Sciatic nerve (tissue), 2 donors: ENCODE data around the gene CHN1. TPM values are rescaled to one million over a fixed set of nuclear protein-coding genes. Genes with fewer than 3 reads are reported as not detected.
A peak's percentile ranks its signal among the peaks of the same experiment; 100 is the strongest.

Source experiments
- ATAC-seq: fragments of 200-7000 bp; cut with Tn5 transposase; one replicate; pipeline ENCODE4 v1.9.1; 2020; ENCODE audit warnings: mild to moderate bottlenecking, moderate library complexity
- DNase-seq: peaks from one replicate; pipeline ENCODE4 v3.0.0-alpha.2; 2020; ENCODE audit warnings: low spot score
- intact Hi-C: fragments of 100-400 bp; cut with DNase I; formaldehyde crosslinking; loops from one replicate; pipeline ENCODE4 v1.14.2; 2022
- total RNA-seq: library from RNA; stranded (reverse); fragmentation: NEBNext Ultra II Directional; extraction: Animal tissue kit (Norgen Biotek cat#: 25700); gene quantifications from one replicate; pipeline ENCODE4 v1.2.1, GENCODE V29; 2021
- donor health status: DM: no; HTN: no; CAD: no.
- donor health status: DM: no; HTN: no; CAD: no.

CHN1 gene
- total RNA-seq, 1 donor from 2014 or later = 38.4 TPM

DNA sequence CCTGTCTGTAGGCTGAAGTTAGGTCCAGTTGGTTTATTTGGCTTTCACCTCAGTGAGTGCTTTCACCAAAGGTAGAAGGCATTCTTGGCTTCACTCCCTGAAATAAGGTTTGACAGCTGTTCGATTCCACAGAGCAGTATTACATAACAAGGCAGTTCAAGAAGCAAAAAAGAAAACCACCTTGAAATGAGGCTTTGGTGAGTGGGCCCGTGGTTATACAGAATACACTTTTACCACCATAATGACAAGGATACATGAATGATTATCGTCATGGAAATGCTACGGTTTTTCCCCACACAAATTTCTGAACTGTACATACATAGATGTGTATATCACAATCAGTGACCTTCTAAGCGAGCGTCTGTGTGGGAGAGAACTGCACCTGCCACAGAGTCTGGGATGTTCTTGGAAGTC lies 160.9 kb downstream of the CHN1 start:
- intact Hi-C loops = no loop called here
- no peak for DNase-seq
- no peak for ATAC-seq

DNA sequence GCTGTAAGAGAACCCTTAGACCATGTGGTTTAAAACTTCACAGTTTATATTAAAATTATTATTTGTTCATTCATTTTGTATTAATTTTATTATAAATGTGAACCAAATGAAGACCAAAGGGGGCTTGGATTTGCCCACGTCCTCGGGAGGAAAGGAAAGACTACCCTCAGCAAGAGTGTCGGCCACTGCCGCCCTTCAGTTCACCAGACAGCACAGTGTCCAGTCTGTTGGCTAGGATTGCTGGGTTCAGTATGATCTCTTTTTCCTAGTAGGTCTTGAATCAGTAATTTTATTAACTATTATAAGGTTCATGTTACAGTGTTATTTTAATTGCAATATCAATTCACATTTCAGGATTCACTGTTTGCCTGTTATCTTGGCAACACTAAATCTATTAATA lies 162.7 kb downstream of the CHN1 start:
- ATAC-seq (peak; percentile 57), DNase-seq (no peak)
- intact Hi-C loops = no loop called here

DNA sequence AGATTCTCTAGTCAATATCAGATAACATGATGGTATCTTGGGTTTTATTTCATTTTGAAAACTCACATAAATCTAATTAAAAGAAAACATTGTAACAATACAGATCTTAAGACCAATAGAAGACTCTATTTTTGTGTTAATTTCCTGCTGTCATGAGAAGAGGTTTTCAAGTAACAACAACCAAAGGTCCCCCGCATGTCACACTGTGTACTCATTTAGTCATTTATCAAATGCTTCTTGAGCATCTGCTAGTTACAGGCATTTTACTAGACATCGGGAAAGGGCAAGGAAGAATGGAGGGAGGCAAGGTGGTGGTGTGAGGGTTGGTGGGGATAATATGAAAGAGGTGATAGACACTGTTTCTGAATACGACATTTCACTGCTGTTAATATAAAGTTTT lies 163.2 kb downstream of the CHN1 start:
- intact Hi-C loops = no loop called here

DNA sequence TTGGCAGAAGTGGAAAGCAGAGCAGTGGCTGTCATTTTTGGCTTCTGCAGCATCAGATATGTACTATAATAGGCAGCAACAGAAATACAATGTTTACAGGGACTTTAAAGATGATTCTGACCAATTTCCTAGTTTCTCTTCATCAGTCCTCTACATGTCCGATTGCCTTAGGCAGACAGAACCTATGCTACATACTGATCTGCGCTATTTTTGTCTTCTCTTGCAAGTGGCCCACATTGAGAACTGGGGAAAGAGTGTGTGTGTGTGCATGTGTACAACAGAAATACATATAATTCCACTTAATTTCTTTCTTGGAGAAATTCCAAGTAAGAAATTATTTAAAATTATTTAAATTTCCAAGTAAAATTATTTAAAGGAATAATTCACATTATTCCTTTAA lies 163.8 kb downstream of the CHN1 start:
- ATAC-seq (no peak), DNase-seq (no peak)
- intact Hi-C loops = no loop called here

More for the DNA sequence above, 163.2 kb downstream of the CHN1 start:
- ATAC-seq = no peak
- DNase-seq = no peak

DNA sequence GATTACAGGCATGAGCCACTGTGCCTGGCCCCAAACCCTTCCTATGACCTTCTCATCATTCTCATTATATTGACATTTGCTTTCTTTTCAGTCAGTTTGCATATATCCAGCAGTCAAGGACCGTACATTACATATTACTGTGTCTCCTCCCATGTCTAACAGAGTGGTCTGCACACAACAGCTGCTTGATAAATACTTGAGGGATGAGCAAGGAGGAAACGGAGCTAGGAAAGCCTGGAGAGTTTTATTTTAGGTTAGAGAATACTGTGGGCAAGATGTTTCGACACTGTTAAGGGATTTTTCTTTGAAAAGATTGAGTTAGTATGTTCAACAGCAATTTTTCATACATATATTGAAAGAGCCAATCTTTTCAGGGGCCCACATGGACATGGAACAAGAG lies 164.7 kb downstream of the CHN1 start:
- intact Hi-C loops = no loop called here
- DNase-seq = no peak
- ATAC-seq = no peak

DNA sequence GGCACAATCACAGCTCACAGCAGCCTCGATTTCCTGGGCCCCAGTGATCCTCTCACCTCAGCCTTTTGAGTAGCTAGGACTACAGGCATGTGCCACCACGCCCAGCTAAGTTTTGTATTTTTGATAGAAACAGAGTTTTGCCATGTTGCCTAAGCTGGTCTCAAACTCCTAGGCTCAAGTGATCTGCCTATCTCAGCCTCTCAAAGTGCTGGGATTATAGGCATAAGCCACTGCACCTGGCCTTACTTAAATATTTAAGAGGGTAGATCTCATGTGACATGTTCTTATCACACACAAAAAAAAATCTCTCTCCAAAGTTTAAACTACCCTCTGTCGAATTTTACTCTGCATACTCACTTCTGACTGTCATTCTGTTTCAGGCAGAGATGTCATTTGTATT lies 165.5 kb downstream of the CHN1 start:
- DNase-seq = no peak
- ATAC-seq = no peak
- intact Hi-C loops = no loop called here

DNA sequence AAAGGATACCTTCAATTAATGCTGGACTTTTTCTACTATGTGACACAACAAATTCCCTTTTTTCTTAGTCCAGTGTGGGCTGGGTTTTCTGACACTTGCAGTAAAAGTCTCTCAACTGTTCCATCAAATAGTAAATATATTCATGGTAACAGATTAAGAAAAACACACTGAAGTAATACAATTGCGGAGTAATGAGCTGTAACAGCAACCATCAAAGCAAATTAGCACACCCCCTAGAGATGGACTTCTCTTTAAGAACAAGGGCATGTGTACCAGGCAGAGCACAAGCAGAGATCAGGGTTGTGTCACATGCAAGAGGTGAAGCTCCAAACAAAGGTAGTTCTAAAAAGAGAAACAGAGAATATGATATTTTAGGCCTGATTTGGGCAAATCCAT lies 168.2 kb downstream of the CHN1 start:
- DNase-seq (no peak), ATAC-seq (no peak)
- intact Hi-C loops = no loop called here

DNA sequence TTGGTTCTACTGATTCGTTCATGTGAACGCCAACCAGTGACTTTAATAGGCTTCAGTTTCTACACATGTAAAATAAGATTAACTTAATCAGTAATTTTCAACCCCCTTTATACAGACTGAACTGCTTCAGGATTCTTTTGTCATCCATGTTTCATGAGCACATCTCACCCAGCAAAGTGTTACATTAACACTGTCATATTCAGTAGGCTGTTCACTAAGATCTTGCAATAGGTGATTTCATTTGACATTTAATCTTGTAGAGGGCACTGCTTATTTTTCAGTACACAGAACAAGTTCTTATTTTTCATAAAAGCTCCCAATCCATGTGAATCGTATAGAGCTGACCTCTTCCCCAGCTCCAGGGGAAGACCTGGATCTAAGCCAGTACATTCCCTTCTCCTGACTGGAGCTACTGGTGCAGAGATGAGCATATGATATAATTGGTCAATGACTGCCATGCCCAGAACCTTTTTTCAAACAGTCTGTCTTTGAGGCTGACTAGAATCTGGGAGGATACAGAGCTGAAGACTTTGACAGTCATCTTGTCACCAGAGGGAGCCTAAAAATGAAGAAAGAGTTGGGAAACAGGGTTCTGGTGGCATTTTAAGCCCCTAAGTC lies 168.7 kb downstream of the CHN1 start:
- intact Hi-C loops = no loop called here
- ATAC-seq = peak; percentile 42
- DNase-seq = no peak

DNA sequence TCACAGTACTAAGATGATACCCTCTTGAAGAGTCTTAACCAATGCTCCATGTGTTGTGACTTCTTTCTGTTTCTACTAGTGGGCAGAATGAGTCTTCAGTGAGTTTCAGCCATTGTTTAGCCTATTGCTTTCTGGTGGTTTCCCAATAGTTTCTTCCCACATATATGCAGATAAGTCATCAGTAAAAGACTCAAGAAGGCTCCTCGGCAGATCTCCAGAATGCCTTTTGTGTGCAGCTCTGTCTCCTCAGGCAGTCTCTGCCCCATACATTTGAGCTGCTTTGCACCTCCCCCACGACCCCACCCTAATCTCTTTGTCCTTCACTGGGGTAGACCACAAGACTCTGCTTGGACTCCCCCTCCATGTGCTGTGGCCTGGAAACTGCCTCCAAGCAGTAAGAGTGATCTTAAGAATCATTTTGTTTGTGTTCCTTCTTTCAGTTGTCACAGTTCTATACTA lies 169.4 kb downstream of the CHN1 start:
- no peak for DNase-seq
- intact Hi-C loops = no loop called here
- no peak for ATAC-seq

DNA sequence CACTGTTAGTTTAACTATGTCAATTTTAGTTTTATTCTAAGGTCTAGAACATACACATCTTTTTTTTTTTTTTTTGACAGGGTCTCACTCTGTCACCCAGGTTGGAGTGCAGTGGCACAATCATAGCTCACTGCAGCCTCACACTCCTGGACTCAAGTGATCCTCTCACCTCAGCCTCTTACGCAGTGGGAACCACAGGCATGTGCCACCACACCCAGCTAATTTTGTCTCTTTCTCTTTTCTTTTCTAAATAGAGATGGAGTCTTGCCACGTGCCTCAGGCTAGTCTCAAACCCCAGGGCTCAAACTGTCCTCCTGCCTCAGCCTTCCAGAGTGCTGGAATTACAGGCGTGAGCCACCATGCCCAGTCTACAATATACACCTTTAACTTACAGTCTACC lies 171.4 kb downstream of the CHN1 start:
- ATAC-seq = no peak
- intact Hi-C loops = no loop called here
- DNase-seq = no peak

DNA sequence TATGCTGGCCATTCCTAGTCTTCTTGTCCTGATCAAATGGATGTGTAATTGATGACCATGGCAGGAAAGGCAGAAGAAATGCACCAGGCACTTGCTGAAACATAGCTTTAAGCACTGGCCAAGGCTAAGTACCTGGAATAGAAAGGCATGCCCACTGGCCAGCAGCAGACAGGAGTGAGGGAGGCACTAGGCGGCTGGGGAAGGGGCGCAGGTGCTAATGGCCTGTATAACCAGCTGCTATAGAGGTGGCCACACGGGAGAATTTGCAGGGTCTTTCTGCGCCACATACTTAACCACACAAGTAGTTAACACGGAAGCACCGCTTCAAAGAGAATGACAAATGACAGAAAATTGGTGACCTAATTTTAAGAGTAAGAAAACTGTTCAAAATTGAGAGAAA lies 174.6 kb downstream of the CHN1 start:
- intact Hi-C loops = no loop called here
- DNase-seq (no peak), ATAC-seq (no peak)

DNA sequence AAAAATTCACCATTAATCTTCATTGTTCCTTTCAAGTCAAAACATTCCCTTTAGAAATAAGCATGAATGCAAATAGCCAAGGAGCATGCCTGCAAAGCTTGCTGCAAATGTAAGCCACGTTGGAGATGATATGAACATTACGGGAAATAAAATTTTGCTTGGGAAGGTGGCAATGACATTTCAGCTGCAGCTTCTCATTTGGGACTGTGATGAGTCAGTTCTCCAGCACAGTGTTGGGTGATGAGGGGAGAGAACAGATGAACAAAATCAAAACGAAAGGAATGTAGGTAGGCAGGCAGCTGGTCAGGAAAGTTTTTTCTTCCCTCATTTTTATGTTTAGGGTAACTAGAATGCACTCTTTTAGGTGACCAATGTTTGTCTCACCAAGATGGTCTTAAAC lies 175.6 kb downstream of the CHN1 start:
- intact Hi-C loops = no loop called here
- DNase-seq (no peak), ATAC-seq (no peak)

DNA sequence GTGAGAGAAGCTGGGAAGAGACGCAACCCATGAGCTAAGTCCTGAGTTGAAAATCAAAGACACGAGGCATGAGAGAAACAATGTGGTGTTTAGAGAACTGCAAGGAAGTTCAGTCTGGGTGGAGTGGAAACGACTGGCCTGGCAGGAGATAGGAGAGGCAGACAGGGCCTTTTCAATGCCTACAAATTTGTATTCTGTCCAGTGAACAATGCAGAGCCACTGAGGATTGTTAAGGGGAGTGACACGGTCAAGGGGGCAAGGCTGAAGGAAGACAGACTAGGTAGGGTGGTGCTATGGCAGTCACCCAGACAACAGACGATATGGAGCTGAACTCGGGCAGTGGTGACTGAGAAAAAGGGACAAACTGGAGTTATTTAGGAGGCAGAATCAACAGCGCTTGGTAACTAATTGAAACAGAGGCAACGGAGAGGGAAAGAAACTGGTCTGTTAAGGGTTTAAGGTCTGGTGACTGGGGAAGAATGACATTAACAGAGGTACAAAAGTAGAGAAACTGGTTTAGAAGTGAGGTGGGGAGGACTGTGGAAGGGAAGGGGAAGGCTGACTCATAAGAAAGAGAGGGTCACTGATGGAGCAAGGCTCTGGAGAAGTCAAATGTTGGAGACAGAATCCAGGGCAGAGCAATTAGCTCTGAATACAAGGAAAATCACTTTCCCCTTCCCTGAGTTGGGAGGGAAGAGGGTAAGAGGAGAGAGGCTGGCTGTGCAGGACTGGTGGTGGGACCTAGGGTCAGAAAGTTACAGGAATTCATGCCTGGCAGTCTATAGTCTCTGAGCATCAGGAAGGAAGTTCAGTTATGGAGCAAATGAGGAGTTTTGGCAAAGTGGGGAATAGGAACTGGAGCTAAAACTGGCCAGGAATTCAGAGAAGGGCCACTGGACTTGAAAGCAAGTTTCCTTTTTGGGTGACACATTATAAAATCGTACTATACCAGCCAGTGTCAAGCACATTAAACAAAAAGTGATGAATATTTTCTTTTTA lies 177.5 kb downstream of the CHN1 start:
- peak; percentile 71 for ATAC-seq
- intact Hi-C loops = no loop called here
- no peak for DNase-seq

DNA sequence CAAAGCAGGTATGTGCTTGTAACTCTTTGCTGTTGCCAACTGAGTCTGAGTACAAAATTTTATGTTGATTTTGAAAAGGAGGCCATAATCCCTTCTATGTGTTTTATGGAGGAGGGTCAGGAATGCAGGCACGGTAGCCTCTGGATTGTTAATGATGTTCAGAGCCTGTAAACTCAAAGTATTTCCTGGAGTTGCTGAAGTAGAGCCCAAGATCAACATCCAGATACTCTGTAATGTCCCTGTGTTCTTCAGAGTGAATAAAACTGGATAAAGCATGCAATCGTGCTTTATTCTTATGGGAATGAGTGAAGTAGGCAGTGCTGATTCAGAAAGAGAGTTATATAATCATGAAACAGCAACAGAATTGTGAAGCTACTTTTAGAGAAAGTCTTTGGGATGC lies 179.1 kb downstream of the CHN1 start:
- intact Hi-C loops = no loop called here
- ATAC-seq (peak; percentile 70), DNase-seq (no peak)

DNA sequence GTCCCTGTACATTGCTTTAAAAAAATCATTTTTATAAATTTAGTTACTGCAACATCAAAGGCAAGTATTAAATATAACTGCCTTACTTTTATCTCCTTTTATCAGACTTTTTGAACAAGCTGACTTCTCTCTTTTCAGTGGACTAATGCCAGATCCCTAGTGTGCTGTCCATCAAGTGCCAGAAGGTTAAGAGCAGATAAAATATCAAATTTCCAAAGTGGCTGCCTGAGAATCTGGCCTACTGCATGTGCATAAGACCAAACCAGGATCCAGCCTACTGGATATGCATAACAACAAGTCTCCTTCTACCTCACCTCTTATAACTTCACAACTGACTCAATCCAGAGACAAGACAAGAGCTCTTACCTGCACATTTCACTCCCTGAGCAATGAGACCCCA lies 181.1 kb downstream of the CHN1 start:
- no peak for DNase-seq
- ATAC-seq = no peak
- intact Hi-C loops = no loop called here

DNA sequence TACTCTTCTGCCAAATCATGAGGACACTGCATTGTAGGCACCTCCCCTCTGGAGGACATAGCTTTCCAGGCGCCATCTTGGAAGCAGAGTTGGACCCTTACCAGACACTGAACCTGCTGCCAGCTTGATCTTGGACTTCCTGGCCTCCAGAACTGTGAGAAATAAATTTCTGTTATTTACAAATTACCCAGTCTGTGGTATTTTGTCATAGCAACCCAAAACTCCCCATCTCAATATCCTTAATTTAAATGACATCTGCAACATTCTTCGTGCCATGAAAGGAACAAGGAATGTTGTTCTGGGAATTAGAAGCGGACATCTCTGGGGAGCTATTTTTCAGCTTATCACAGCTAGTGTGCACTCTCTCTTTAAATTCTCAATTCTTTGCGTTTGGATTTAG lies 183.6 kb downstream of the CHN1 start:
- DNase-seq = no peak
- ATAC-seq = no peak
- intact Hi-C loops = no loop called here

DNA sequence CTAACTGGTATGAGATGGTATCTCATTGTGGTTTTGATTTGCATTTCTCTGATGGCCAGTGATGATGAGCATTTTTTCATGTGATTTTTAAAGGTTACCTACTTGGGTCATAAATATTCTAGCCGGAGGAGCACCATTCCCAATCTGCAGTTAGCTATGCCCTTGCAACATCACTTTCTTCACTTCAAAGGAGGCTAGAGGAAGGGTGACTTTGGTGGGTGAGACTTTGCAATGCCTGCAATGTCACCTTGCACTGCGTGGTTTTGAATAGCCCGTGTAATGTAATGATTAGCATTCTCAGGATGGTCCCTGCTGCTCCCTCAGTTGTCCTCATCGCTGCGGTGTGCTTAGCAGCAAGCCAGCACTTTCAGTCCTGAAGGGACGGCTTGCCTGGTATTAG lies 184.8 kb downstream of the CHN1 start:
- DNase-seq (no peak), ATAC-seq (no peak)

DNA sequence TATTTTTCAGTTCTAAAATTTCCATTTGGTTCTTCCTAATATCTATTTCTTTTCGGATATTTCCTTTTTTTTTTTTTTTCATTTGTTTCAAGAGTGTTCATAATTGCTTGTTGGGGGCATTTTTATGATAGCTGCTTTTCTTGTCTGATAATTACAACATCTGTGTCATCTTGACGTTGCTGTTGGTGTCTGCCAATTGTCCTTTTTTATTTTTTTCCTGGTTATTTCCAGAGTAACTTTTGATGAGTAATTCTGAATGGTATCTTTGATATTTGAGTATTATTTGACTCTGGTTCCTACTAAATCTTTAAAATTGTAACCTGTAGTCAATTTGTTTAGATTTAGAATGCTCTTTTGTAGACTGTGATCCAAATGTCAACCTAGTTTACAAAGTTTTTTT lies 189.7 kb downstream of the CHN1 start:
- ATAC-seq = no peak
- intact Hi-C loops = no loop called here
- no peak for DNase-seq

More for the DNA sequence above, 184.8 kb downstream of the CHN1 start:
- intact Hi-C loops = no loop called here

DNA sequence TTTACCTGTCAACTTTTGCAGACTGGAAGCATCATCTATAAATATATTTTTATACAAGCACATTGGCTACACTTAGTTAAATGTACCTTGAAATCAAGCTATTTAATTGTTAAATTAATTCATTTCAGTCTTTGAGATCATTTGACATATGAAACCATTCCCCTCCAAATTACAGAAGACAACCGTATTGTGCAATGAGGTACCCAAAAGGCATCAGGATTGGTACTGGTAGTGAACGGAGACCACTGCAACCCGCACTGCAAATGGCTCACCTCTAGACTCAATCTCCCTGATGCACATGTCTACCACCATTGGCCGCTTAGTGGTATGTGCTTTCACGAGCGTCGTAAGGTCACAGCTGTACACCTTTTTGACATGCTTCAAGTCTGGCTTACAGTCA lies 193.1 kb downstream of the CHN1 start:
- DNase-seq = no peak
- ATAC-seq = no peak
- intact Hi-C loops = no loop called here

DNA sequence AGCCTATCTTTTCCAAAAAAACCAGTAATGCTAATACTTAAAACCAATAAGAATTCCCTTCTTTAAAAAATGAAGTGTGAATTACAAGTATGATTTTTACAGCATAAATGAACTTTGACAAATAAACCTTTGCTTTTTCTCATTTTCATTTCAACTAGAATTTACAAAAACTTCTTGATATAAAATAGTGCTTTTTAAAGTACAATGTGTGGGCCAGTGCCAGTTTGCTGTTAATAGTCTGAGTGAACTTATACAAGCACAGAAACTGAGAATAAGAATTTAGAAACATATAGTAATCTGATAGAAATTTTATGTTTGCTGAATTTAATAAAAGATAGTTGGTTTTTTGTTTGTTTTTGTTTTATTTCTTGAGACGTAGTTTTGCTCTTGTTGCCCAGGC lies 197.2 kb downstream of the CHN1 start:
- DNase-seq (no peak), ATAC-seq (no peak)
- intact Hi-C loops = no loop called here
